Measurements from ENCODE around the gene MECP2.
"Not testable (repeated sequence)": the region's sequence is repeated elsewhere in the genome, so short reads cannot be mapped to it uniquely, and the experiment has no call there.

Gene MECP2

GRCh38 chrX:154017766-154018517 lies 79.6 kb downstream of the MECP2 start:
- no peak for DNase-seq (ENCODE audit: low read depth)

GRCh38 chrX:154016366-154017076 lies 81.0 kb downstream of the MECP2 start:
- no peak for DNase-seq (ENCODE audit: low read depth)

GRCh38 chrX:154015581-154016264 lies 81.8 kb downstream of the MECP2 start:
- DNase-seq (ENCODE audit: low read depth) = no peak

- no peak for DNase-seq (ENCODE audit: low read depth)
Measured at GRCh38 chrX:154014429-154015380, 82.8 kb downstream of the MECP2 start.

- no peak for DNase-seq (ENCODE audit: low read depth)
Measured at GRCh38 chrX:154013614-154014360, 83.7 kb downstream of the MECP2 start.

GRCh38 chrX:154013001-154013421 lies 84.5 kb downstream of the MECP2 start:
- DNase-seq (ENCODE audit: low read depth) = no peak

GRCh38 chrX:154012336-154012991 lies 85.1 kb downstream of the MECP2 start:
- DNase-seq (ENCODE audit: low read depth) = peak; percentile 17

GRCh38 chrX:154011376-154012335 lies 85.9 kb downstream of the MECP2 start:
- no peak for DNase-seq (ENCODE audit: low read depth)

- peak; percentile 86 for DNase-seq (ENCODE audit: low read depth)
Measured at GRCh38 chrX:154010330-154011087, 87.0 kb downstream of the MECP2 start.

GRCh38 chrX:154008521-154008920 lies 89.0 kb downstream of the MECP2 start:
- DNase-seq (ENCODE audit: low read depth) = no peak

- no peak for DNase-seq (ENCODE audit: low read depth)
Measured at GRCh38 chrX:154006947-154007346, 90.6 kb downstream of the MECP2 start.

GRCh38 chrX:154004315-154004714 lies 93.2 kb downstream of the MECP2 start:
- no peak for DNase-seq (ENCODE audit: low read depth)

- peak; percentile 84 for DNase-seq (ENCODE audit: low read depth)
Measured at GRCh38 chrX:154002215-154002719, 95.2 kb downstream of the MECP2 start.

- no peak for DNase-seq (ENCODE audit: low read depth)
Measured at GRCh38 chrX:154000051-154000450, 97.5 kb downstream of the MECP2 start.

- no peak for DNase-seq (ENCODE audit: low read depth)
Measured at GRCh38 chrX:153999359-154000037, 98.0 kb downstream of the MECP2 start.

- no peak for DNase-seq (ENCODE audit: low read depth)
Measured at GRCh38 chrX:153995504-153995903, 102.0 kb downstream of the MECP2 start.

- DNase-seq (ENCODE audit: low read depth) = not testable (repeated sequence)
Measured at GRCh38 chrX:153994398-153994797, 103.1 kb downstream of the MECP2 start.

GRCh38 chrX:153993978-153994377 lies 103.5 kb downstream of the MECP2 start:
- DNase-seq (ENCODE audit: low read depth) = no peak
